ENCODE results near the gene MGLL.
"Not testable (repeated sequence)": the region's sequence is repeated elsewhere in the genome, so short reads cannot be mapped to it uniquely, and the experiment has no call there.

DNA sequence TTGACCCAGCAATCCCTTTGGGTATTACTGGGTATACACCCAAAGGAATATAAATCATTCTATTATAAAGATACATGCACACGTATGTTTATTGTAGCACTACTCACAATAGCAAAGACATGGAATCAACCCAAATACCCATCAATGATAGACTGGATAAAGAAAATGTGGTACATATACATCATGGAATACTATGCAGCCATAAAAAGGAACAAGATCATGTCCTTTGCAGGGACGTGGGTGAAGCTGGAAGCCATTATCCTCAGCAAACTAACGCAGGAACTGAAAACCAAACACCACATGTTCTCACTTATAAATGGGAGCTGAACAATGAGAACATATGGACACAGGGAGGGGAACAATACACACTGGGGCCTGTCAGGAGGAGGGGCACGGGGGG is 117.5 kb downstream of the MGLL start:
- not testable (repeated sequence) for TF ChIP-seq EZH2phosphoT487 (IDR thresholded peaks at IDR 0.05; ENCODE audit: low read depth)
- TF ChIP-seq, protein P1, sequence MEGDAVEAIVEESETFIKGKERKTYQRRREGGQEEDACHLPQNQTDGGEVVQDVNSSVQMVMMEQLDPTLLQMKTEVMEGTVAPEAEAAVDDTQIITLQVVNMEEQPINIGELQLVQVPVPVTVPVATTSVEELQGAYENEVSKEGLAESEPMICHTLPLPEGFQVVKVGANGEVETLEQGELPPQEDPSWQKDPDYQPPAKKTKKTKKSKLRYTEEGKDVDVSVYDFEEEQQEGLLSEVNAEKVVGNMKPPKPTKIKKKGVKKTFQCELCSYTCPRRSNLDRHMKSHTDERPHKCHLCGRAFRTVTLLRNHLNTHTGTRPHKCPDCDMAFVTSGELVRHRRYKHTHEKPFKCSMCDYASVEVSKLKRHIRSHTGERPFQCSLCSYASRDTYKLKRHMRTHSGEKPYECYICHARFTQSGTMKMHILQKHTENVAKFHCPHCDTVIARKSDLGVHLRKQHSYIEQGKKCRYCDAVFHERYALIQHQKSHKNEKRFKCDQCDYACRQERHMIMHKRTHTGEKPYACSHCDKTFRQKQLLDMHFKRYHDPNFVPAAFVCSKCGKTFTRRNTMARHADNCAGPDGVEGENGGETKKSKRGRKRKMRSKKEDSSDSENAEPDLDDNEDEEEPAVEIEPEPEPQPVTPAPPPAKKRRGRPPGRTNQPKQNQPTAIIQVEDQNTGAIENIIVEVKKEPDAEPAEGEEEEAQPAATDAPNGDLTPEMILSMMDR (IDR thresholded peaks at IDR 0.05; ENCODE audit: low read depth, low read length) = not testable (repeated sequence)

Data from OCI-LY3 (cell line).